Measurements from ENCODE around the gene CD4.
A peak's percentile ranks its signal among the peaks of the same experiment; 100 is the strongest.

The CD4 gene

DNA sequence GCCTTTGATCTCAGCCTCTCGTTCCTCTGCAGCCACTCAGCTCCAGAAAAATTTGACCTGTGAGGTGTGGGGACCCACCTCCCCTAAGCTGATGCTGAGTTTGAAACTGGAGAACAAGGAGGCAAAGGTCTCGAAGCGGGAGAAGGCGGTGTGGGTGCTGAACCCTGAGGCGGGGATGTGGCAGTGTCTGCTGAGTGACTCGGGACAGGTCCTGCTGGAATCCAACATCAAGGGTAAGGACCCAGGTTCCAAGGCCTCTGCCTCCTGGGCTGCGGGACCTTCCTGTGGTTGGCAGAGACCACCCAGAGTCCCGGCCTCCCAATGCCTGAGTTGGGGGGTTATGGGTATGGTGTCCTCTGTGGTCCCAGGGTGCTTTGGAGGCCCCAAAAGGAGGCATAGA, 27.8 kb downstream of the CD4 start:
- DNase-seq: no peak

DNA sequence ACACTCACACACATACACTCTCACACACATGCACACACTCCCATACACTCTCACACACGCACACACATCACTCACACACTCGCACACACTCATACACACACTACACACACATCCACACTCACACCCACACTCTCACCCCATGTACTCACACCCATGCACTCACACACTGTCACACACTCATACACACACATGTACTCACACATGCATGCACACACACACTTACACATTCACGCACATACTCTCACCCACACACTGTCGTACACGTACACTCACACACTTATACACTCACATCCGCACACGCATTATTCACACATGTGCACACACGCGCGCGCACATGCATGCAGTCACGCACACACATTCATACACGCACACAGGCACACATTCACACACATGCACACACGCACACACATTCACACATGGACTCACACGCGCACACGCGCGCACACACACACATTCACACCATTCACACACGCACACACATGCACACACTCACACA, 28.4 kb downstream of the CD4 start:
- DNase-seq: no peak

DNA sequence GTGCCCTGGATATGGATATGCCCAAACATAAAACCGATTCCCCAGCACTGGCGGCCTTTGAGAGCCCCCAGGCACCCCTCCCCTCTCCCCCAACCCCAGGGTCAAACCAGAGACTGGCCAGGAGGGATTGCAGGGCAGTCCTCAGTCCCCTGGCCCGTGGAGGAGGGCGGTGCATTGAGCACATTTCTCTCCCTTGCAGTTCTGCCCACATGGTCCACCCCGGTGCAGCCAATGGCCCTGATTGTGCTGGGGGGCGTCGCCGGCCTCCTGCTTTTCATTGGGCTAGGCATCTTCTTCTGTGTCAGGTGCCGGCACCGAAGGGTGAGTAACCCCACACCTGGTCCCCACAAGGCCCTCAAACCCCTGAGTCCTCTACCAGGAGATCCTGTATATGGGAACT, 28.9 kb downstream of the CD4 start:
- no peak for DNase-seq

DNA sequence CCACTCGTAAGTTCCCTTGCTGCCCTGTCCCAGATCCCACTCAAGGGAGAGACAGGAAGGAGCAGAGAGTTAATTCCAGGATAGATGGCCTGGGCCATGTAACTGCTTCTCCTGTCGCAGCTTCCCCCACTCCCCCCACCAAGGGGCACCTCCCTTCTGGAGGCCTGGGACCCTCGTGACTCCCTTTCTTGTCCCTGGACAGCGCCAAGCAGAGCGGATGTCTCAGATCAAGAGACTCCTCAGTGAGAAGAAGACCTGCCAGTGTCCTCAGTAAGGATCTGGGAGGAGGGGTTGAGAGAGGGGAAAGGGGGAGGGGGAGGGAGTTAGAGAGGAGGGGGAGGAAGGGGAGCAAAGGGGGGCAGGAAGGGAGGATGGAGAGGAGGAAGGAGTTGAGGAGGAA, 29.3 kb downstream of the CD4 start:
- no peak for DNase-seq

DNA sequence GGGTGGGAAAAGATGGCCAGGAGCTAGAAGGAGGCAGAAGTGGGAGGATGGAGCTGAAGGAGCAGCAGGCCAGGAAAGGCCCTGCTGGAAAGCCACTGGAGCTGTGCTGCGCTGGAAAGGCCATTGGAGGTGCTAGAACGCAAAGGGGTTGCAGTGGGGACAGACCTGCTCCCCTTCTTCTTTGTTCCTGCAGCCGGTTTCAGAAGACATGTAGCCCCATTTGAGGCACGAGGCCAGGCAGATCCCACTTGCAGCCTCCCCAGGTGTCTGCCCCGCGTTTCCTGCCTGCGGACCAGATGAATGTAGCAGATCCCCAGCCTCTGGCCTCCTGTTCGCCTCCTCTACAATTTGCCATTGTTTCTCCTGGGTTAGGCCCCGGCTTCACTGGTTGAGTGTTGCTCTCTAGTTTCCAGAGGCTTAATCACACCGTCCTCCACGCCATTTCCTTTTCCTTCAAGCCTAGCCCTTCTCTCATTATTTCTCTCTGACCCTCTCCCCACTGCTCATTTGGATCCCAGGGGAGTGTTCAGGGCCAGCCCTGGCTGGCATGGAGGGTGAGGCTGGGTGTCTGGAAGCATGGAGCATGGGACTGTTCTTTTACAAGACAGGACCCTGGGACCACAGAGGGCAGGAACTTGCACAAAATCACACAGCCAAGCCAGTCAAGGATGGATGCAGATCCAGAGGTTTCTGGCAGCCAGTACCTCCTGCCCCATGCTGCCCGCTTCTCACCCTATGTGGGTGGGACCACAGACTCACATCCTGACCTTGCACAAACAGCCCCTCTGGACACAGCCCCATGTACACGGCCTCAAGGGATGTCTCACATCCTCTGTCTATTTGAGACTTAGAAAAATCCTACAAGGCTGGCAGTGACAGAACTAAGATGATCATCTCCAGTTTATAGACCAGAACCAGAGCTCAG, 30.0 kb downstream of the CD4 start:
- no peak for DNase-seq

DNA sequence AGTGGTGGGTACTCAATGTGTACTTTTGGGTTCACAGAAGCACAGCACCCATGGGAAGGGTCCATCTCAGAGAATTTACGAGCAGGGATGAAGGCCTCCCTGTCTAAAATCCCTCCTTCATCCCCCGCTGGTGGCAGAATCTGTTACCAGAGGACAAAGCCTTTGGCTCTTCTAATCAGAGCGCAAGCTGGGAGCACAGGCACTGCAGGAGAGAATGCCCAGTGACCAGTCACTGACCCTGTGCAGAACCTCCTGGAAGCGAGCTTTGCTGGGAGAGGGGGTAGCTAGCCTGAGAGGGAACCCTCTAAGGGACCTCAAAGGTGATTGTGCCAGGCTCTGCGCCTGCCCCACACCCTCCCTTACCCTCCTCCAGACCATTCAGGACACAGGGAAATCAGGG, 30.8 kb downstream of the CD4 start:
- no peak for DNase-seq

DNA sequence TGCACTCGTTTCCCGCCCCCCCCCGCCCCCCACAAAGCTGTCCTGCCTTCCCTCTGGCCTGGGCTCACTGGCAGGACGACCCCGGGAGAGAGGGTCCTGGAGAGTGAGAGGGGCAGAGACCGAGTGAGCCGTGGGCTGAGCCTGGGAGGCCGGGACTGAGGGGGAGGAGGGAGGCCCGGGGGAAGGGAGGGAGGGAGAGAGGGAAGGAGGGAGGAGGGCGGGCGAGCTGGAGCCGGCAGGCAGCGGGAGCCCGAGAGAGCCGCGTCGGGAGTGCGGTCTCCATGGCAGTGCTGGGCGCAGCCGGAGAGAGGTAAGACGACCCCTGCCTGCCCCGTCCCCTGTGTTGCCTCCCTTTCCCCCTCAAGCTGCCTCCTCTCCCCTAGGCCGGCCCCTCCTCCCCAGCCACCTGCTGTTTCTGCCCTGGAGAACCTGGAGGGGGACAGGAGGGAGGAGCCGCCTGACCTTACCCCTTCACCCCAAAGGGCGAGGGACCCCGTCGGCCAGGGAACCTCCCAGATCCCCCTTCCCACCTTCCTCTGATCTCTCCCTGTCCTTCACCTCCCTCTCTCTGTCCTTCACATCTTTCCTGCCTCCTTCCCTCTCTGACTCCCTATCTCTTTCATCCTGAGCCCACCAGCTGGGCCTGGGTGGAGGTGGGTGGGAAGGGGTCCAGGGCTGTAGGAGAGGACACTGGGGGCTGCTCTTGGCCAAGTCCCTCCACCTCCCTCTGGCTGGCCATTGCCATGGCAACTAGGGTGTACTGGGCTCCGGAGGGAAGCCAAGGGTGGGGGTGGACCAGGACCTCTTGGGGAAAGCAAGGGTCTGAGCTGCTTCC, 32.5 kb downstream of the CD4 start, which contains the start of gene GPR162:
Gene GPR162 (plus strand): TSS at position 231 of the 835 bp plus-strand sequence. CDS start 2,078 bp downstream, outside the sequence.
- DNase-seq: no peak

DNA sequence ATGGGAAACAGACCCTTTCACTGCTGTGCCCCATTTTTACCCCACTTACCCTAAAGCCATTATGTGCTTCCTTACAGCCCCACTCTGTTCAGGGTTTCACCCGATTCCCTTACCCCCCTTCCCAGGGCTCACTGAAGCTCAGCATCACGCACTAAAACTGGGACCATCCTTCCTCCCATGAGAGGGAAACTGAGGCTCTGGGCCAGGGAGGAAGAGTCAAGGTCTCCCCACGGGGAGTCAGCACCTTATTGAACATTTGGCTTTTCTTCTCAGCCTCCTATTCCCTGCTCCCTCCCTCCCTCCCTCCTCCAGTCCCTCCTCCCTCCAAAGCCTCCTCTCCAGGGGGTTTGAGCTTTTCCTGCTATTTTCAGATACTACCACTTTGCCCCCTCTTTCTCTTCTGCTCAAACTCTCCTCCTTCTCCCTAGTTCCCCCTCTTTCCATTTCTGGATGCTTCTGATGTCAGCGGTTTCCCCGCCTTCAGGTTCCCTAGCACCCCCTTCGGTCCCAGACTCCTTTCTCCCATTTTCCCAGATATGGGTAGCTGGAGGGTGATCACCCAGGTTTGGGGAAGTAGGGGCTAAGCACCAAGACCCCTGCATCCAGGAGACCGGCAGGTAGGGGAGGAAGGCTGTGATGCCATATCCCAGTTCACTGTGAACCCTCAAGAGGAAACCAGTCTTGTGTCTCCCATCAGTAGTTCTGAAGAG, 33.3 kb downstream of the CD4 start:
- no peak for DNase-seq

DNA sequence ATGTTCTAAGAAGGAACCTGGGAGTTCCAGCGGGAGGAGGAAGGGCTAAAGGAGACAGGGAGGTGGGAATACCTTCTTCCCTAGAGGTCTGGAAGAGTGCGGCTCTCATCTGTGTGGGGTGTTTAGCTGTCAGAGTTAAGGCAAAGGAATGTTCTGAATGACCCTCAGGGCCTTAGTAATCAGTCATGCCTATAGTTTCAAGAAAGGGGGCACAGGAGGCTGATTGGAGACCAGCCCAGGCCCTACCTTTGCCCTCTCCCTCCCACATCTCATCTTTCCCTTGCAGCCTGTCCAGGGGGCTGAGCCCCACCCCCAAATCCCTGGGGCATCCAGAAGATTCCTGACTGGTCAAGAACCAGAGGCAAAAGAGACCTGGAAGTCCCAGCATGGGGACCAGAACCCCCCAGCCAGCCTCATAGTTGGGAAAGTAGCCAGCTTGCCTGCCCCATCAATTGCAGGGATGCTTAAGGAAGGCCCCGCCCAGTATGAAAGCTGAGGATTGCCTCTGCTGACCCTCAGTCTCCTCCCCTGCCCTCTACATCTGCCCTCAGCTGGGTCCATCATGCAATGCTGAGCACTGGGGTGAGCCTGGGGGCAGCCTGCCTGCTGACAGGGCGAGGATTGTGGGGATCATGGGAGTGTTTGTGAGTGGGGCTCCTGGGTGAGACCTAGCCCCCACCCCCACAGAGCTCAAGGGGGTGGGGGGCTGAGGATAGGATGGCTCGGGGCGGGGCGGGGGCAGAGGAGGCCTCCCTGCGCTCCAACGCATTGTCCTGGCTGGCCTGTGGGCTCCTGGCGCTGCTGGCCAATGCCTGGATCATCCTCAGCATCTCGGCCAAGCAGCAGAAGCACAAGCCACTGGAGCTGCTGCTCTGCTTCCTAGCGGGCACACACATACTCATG, 34.1 kb downstream of the CD4 start:
- no peak for DNase-seq

DNA sequence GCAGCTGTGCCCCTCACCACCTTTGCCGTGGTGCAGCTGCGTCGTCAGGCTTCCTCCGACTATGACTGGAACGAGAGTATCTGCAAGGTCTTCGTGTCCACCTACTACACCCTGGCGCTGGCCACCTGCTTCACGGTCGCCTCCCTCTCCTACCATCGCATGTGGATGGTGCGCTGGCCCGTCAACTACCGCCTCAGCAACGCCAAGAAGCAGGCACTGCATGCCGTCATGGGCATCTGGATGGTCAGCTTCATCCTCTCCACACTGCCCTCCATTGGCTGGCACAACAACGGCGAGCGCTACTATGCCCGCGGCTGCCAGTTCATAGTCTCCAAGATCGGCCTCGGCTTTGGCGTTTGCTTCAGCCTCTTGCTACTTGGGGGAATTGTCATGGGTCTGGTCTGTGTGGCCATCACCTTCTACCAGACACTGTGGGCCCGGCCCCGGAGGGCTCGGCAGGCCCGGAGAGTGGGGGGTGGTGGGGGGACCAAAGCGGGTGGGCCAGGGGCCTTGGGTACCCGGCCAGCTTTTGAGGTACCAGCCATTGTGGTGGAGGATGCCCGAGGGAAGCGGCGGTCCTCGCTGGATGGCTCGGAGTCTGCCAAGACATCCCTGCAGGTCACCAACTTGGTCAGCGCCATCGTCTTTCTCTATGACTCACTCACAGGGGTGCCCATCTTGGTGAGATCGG, 34.9 kb downstream of the CD4 start:
- DNase-seq: no peak

DNA sequence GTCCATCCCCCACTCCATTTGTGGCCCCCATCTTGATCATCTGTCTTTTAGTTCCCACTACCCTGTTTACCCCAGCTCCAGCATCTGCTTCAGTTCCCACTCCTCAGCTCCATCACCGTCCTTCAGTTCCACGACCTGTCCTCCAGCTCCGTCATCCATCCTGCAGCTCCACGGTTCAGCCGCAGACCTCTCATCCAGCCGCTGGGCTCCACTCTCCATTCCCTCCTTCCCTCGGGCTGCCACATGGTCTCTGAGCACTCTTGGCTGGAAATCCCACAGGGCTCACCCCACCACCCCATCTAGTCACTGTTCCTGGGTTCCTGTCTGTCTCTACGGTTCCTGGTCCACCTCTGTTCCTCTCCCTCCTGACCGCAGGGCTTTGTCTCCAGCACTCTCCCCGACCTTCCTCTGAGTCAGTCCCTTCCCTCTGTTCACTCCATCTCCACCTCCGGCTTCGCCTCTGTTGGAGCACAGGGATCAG, 35.6 kb downstream of the CD4 start:
- no peak for DNase-seq

DNA sequence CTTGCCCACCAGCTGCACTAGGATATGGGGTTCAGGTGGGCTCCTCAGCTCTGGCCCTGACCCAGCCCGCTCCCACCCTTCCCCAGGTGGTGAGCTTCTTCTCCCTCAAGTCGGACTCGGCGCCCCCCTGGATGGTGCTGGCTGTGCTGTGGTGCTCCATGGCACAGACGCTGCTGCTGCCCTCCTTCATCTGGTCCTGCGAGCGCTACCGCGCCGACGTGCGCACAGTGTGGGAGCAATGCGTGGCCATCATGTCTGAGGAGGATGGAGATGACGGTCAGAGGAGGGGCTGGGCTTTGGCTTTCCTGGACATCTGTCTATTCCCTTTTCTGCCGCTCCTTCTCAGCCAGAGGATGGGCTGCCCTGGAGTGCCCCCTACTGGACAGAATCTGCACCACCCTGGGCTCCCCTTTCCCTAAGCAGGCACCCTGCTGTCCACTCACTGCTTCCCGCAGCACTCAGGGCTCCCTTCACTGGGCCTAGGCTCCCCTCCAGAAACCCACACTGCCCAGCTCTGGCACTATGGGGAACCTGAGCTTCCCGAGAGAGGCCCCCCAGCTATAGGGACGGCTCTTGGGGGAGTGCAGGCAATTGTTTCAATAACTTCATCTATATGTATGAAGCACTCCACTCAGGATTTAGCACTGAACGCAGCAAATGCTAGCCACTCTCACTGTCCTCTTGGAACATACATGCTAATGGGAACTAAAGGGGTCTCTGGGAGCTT, 36.2 kb downstream of the CD4 start:
- DNase-seq: peak; percentile 65 to 80 (median 78)

DNA sequence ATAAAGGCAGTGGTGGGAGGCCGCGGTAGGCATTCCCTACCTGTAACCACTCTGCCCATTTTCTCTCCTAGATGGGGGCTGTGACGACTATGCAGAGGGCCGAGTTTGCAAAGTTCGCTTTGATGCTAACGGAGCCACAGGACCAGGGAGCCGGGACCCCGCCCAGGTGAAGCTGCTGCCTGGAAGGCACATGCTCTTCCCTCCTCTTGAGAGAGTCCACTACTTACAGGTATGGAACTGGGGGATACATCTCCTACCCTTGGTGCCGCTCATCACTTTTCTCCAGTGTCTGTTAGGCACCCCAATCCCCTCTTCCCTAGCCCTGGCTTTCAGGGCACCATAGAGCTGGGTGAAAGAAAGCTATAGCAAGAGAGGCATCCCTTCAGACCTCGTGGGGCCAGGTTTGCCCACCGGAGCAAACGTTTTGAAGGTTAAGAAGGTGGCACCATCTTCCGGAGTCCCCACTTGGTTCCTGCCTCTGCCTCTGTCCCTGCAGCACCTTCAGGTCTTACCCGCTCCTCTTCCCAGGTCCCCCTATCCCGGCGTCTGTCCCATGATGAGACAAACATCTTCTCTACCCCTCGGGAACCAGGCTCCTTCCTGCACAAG, 36.9 kb downstream of the CD4 start:
- no peak for DNase-seq

DNA sequence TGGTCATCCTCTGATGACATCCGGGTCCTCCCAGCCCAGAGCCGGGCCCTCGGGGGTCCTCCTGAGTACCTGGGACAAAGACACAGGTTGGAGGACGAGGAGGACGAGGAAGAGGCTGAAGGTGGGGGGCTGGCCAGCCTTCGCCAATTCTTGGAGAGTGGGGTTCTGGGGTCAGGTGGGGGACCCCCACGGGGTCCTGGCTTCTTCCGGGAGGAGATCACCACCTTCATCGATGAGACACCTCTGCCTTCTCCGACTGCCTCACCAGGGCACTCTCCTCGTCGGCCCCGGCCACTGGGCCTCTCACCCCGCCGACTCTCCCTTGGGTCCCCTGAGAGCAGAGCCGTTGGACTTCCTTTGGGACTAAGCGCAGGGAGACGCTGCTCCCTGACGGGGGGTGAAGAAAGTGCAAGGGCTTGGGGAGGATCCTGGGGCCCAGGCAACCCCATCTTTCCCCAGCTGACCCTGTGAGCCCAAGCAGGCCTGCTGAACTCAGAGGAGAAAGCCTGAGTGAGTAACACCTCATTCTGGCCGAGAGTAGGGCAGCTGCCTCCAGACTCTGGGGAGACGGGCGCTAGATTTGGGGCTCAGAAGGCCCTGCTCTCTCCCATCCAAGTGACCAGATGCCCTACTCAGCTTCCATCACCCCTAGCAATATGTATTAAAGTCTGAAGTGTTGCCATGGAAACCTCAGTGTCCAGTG, 37.6 kb downstream of the CD4 start:
- DNase-seq: no peak

DNA sequence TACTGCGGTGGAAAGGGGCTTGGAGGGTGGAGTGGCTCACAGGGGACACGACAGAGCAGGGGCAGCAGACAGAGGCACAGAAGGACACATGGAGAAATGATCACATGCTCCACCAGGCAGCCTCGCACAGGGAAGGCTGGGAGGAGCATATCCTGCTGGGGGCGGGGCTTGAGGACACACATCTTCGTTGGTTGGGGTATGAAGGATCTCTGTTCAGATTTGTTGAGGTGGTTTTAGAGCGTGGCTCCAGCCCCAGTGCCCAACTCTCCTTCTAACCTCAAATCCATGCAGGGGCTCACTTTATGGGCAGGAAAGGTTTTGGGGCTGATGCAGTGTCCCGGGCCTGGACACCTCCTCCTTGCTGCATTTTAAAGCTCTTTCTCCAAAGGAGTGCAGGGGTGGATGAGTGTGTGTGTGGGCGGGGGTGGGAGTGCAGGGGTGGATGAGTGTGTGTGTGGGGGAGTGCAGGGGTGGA, 38.1 kb downstream of the CD4 start:
- peak in 2 of 4 experiments; percentile 14 to 21 for DNase-seq

DNA sequence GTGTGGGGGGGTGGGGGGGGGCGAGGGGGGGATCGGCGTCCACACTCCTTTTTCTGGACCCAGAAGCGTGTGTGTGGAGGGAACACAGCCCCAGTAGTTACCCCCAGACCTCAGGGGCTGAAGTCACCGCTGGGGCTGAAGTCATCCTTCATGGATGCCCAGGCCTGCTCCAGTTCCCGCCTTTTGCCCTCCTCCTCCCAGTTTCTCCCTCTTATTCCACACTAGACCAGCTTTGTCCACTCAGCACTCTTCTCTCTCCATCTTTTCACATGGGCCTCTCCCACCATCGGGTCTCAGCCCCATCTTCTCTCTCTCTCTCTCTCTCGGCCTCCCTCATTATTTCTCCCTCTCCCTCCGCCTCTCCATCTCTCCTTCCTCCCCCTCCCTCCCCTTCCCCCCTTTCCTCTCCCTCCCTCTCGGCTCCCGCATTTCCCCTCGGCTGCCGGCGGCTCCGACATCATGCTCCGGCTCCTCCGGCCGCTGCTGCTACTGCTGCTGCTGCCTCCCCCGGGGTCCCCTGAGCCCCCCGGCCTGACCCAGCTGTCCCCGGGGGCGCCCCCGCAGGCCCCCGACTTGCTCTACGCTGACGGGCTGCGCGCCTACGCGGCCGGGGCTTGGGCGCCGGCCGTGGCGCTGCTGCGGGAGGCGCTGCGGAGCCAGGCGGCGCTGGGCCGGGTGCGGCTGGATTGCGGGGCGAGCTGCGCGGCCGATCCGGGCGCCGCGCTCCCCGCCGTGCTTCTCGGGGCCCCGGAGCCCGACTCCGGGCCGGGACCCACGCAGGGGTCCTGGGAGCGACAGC, 38.9 kb downstream of the CD4 start, which contains the start of gene P3H3:
Gene P3H3 (plus strand): TSS at position 426 of the 799 bp plus-strand sequence. CDS start 34 bp downstream, at position 460.
- peak in 1 of 4 experiments; percentile 51 for DNase-seq

DNA sequence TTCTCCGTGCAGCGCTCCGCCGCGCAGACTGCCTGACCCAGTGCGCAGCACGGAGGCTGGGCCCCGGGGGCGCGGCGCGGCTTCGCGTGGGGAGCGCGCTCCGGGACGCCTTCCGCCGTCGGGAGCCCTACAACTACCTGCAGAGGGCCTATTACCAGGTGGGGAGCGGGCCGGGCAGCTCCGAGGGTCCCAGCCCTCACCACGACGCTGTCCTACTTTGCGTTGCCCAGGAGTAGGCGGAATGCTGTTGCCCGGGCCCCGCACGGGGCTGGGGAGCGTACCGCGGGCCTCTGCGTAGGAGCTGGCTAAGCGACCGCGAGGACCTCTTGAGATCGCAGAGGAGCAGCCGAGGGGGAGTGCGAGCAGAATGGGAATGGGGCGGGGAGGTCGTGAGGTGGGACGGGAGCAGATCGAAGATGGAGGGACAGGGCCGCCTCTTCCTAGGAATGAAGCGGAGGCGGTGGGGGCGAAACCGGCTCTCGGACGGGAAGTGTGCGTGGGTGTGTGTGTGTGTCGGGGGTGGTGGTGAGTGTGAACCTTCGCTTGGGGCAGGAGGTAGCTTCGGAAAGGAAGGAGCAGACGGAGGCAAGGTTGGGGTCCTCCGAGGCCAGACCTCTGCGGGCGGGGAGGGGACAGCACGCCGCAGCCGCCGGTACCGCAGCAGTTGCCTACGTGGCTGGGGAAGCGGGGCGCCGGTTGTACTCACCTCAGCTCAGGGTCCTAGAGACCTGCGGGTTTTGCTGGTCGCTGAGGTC, 39.6 kb downstream of the CD4 start:
- DNase-seq: peak in 1 of 4 experiments; percentile 51

All from activated naive CD4-positive, alpha-beta T cell (primary cell).